MCF 10A (cell line): ENCODE measurements around the gene FOXN3. TPM values are rescaled to one million over a fixed set of nuclear protein-coding genes. Genes with fewer than 3 reads are reported as not detected.

Source experiments
- Bru-seq: library from RNA; stranded (reverse); fragments of 400-500 nt; gene quantifications from one replicate; lab custom pipeline; 2021; lab: Mats Ljungman, UMichigan
- BruChase-seq, 2 experiments: library from RNA; stranded (reverse); fragments of 400-500 nt; gene quantifications; one replicate each; lab custom pipeline; 2021; lab: Mats Ljungman, UMichigan
- BruUV-seq: library from RNA; stranded (reverse); fragments of 400-500 nt; replicated peaks from 2 replicates; lab custom pipeline; 2021; lab: Mats Ljungman, UMichigan
- CTCF ChIA-PET: fragments of 300-600 bp; sonication (Branson Sonifier 250); formaldehyde crosslinking; extraction: SDS; loops from one replicate; lab custom pipeline; 2021; ENCODE audit warnings: antibody characterized with exemption, inconsistent platforms; lab: Yijun Ruan, JAX
- POLR2A ChIA-PET: fragments of 300-600, 350-650 bp; sonication (Branson Sonifier 250); formaldehyde crosslinking; extraction: SDS; loops from one replicate; lab custom pipeline; 2020; ENCODE audit warnings: antibody characterized with exemption, inconsistent platforms; lab: Yijun Ruan, JAX
- DNase-seq: peaks from one replicate; pipeline ENCODE4 v3.0.0-alpha.2; 2018; ENCODE audit not compliant: unreplicated experiment
- H3K27ac Mint-ChIP-seq: one replicate; pipeline ENCODE4 v1.8.0; 2022; ENCODE audit warnings: mild to moderate bottlenecking, low read depth, mixed read lengths; ENCODE audit not compliant: unreplicated experiment
- H3K27me3 Mint-ChIP-seq: one replicate; pipeline ENCODE4 v1.8.0; 2022; ENCODE audit warnings: mixed read lengths; ENCODE audit not compliant: insufficient read depth, unreplicated experiment
- H3K36me3 Mint-ChIP-seq: one replicate; pipeline ENCODE4 v1.8.0; 2022; ENCODE audit warnings: mild to moderate bottlenecking, moderate library complexity, mixed read lengths; ENCODE audit not compliant: insufficient read depth, unreplicated experiment
- H3K4me1 Mint-ChIP-seq: one replicate; pipeline ENCODE4 v1.8.0; 2022; ENCODE audit warnings: mixed read lengths; ENCODE audit not compliant: insufficient read depth, unreplicated experiment
- H3K4me3 Mint-ChIP-seq: one replicate; pipeline ENCODE4 v1.8.0; 2022; ENCODE audit warnings: mild to moderate bottlenecking, moderate library complexity, mixed read lengths; ENCODE audit not compliant: unreplicated experiment
- H3K9me3 Mint-ChIP-seq: one replicate; pipeline ENCODE4 v1.8.0; 2022; ENCODE audit warnings: mixed read lengths; ENCODE audit not compliant: unreplicated experiment
- CTCF ChIP-seq: fragments of 200-600 bp; IDR thresholded peaks from one replicate; pipeline ENCODE4 v1.8.0; 2022; ENCODE audit warnings: antibody characterized with exemption, mild to moderate bottlenecking; ENCODE audit not compliant: unreplicated experiment
- intact Hi-C: fragments of 100-400 bp; cut with micrococcal nuclease; formaldehyde crosslinking; loops from 2 replicates; pipeline ENCODE4 v1.14.1; 2022
- long read RNA-seq: library from polyadenylated mRNA; stranded (forward); transcript quantifications from one replicate; pipeline ENCODE4 v2.0.0, GENCODE V29; 2022
- total RNA-seq: library from RNA; stranded (reverse); gene quantifications from 2 replicates; pipeline ENCODE4 v1.2.3, GENCODE V29; 2022

Gene FOXN3
- total RNA-seq: 25.8 and 27.1 TPM in 2 replicates
- percentile 60 among the genes with signal in this experiment for Bru-seq, nascent RNA
- BruChase-seq, experiment 1, labeled RNA remaining after a 6-hour chase: percentile 59 among the genes with signal in this experiment
- percentile 53 among the genes with signal in this experiment for BruChase-seq, experiment 2, labeled RNA remaining after a 2-hour chase
- long read RNA-seq, transcript FOXN3-214 (6 exons, 2,692 nt): major isoform, 11 of 47 reads
- long read RNA-seq, partial matches to known transcripts: 1 of 47 reads
- long read RNA-seq, other reads (novel, unspliced or antisense): 34 of 47 reads

GRCh38 chr14:89417091-89417464 is at the start of gene FOXN3:
Gene FOXN3 (minus strand): TSS chr14:89417233. CDS start chr14:89412476, 4,757 bp downstream.
- intact Hi-C loops: loop anchor here (2.0 to 5.0 kb wide), 7 partner anchors 92 to 500 kb away; no protein-coding TSS in a partner anchor
- H3K27me3 Mint-ChIP-seq: no peaks in the 10 kb centered on the region
- H3K4me1 Mint-ChIP-seq: peaks cover 21% of the 10 kb centered on the region
- POLR2A ChIA-PET: interaction anchor here (1.2 kb wide), 1 partner anchor 63 kb away, joined by 5 read pairs; no protein-coding TSS in a partner anchor
- CTCF ChIA-PET: no interaction called here
- peak within 1 kb of the TSS; percentile 90 for H3K4me3 Mint-ChIP-seq
- H3K27ac Mint-ChIP-seq: peak within 1 kb of the TSS; percentile 82
- DNase-seq: peak; percentile 89
- H3K36me3 Mint-ChIP-seq: peaks cover 6% of the 10 kb centered on the region
- BruUV-seq: no TSS peak
- H3K9me3 Mint-ChIP-seq: no peaks in the 10 kb centered on the region
- TF ChIP-seq CTCF: no peak

GRCh38 chr14:89466484-89466883 is 49.5 kb upstream of the FOXN3 start:
- Mint-ChIP-seq H3K27ac (no peak overlapping the region), H3K27me3 (no peaks in the 10 kb centered on the region), H3K9me3 (no peaks in the 10 kb centered on the region), H3K36me3 (no peaks in the 10 kb centered on the region), H3K4me3 (no peak overlapping the region), H3K4me1 (no peaks in the 10 kb centered on the region)
- intact Hi-C loops: no loop called here
- BruUV-seq: no TSS peak
- ChIA-PET POLR2A (interaction anchor here (0.8 kb wide), 1 partner anchor 41 kb away, joined by 5 read pairs; no protein-coding TSS in a partner anchor), CTCF (interaction anchor here (0.6 kb wide), 1 partner anchor 228 kb away, joined by 4 read pairs; no protein-coding TSS in a partner anchor)
- DNase-seq: no peak
- TF ChIP-seq CTCF: no peak

GRCh38 chr14:89465876-89466275 is 48.8 kb upstream of the FOXN3 start:
- Mint-ChIP-seq H3K27me3 (no peaks in the 10 kb centered on the region), H3K36me3 (no peaks in the 10 kb centered on the region), H3K4me1 (no peaks in the 10 kb centered on the region), H3K9me3 (no peaks in the 10 kb centered on the region), H3K27ac (no peak overlapping the region), H3K4me3 (no peak overlapping the region)
- no peak for TF ChIP-seq CTCF
- DNase-seq: no peak
- ChIA-PET POLR2A (interaction anchor here (0.8 kb wide), 1 partner anchor 68 kb away, joined by 3 read pairs; no protein-coding TSS in a partner anchor), CTCF (interaction anchor here (0.6 kb wide), 1 partner anchor 227 kb away, joined by 4 read pairs; no protein-coding TSS in a partner anchor)
- no TSS peak for BruUV-seq
- intact Hi-C loops: no loop called here

GRCh38 chr14:89461256-89461655 is 44.2 kb upstream of the FOXN3 start:
- no TSS peak for BruUV-seq
- H3K36me3 Mint-ChIP-seq: no peaks in the 10 kb centered on the region
- no peaks in the 10 kb centered on the region for H3K4me1 Mint-ChIP-seq
- intact Hi-C loops: no loop called here
- ChIA-PET POLR2A (no interaction called here), CTCF (no interaction called here)
- TF ChIP-seq CTCF: no peak
- H3K27me3 Mint-ChIP-seq: no peaks in the 10 kb centered on the region
- DNase-seq: no peak
- no peak overlapping the region for H3K27ac Mint-ChIP-seq
- H3K4me3 Mint-ChIP-seq: no peak overlapping the region
- H3K9me3 Mint-ChIP-seq: no peaks in the 10 kb centered on the region
